Effector memory CD8-positive, alpha-beta T cell (primary cell): ENCODE results near the gene RALY.

Source experiments
- ATAC-seq: fragments of 150-1000 bp; cut with Tn5 transposase; replicated peaks from 2 replicates; pipeline ENCODE4 v1.10.0; 2021; ENCODE audit warnings: mild to moderate bottlenecking, moderate library complexity
- DNase-seq, 3 experiments: peaks; one replicate each; pipeline ENCODE4 v3.0.0; 2021
- H3K27ac Mint-ChIP-seq, 2 donors: one replicate each; pipeline ENCODE4 v1.8.0; 2022; ENCODE audit warnings: mild to moderate bottlenecking in 2 of 2, mixed read lengths in 2 of 2, moderate library complexity in 2 of 2
- H3K27me3 Mint-ChIP-seq, 2 donors: one replicate each; pipeline ENCODE4 v1.8.0; 2022; ENCODE audit warnings: mixed read lengths in 2 of 2
- H3K36me3 Mint-ChIP-seq: one replicate; pipeline ENCODE4 v1.8.0; 2022; ENCODE audit warnings: mild to moderate bottlenecking, moderate library complexity, mixed read lengths; ENCODE audit not compliant: insufficient read depth
- H3K4me1 Mint-ChIP-seq, 2 donors: one replicate each; pipeline ENCODE4 v1.8.0; 2022; ENCODE audit warnings: low read depth in 2 of 2, mixed read lengths in 2 of 2
- H3K4me3 Mint-ChIP-seq, 2 donors: one replicate each; pipeline ENCODE4 v1.8.0; 2022; ENCODE audit warnings: mild to moderate bottlenecking in 2 of 2, mixed read lengths in 2 of 2, moderate library complexity in 2 of 2
- H3K9me3 Mint-ChIP-seq, 2 donors: one replicate each; pipeline ENCODE4 v1.8.0; 2022; ENCODE audit warnings: mixed read lengths in 2 of 2
- total RNA-seq, 9 experiments: gene quantifications; one replicate each; lab custom pipeline; 2026; lab: John Stamatoyannopoulos, UW

RALY gene
- total RNA-seq, result 111 to 164 (median 130) reads per million in 9 experiments

- ATAC-seq, result peak; percentile 69
- Mint-ChIP-seq H3K4me3 (peak within 1 kb of the TSS; percentile 92 to 95), H3K9me3 (no peaks in the 10 kb centered on the region), H3K36me3 (peaks cover 30% of the 10 kb centered on the region), H3K27ac (peak within 1 kb of the TSS; percentile 96 to 98), H3K4me1 (peaks cover 51 to 55% of the 10 kb centered on the region in 2 donors), H3K27me3 (no peaks in the 10 kb centered on the region)
- peak; percentile 92 to 96 (median 96) for DNase-seq
Measured at GRCh38 chr20:33993576-33994221, at the start of gene RALY. Gene RALY, plus strand, starts transcription at chr20:33993911. Its CDS starts 78,164 bp downstream, at chr20:34072075.

DNA sequence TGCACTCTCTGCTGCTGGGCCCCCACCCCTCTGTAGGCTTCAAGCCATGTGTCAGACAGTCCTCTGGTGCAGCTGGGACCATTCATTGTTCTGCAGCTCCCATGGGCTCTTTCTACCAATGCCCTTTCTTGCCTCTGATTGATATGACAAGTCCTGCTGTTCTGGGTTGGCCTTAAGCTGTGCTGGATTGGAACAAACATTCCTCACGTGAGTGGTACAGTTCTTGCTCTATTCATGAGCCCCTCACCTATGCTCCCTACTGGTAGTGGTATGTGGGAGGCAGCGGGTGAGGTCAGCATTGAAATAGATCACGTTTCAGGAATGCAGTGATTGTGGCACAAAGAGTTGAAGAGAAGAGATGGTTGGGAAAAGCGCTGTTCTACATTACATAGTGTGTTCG, 48.8 kb upstream of the RALY start:
- no peak for ATAC-seq

DNA sequence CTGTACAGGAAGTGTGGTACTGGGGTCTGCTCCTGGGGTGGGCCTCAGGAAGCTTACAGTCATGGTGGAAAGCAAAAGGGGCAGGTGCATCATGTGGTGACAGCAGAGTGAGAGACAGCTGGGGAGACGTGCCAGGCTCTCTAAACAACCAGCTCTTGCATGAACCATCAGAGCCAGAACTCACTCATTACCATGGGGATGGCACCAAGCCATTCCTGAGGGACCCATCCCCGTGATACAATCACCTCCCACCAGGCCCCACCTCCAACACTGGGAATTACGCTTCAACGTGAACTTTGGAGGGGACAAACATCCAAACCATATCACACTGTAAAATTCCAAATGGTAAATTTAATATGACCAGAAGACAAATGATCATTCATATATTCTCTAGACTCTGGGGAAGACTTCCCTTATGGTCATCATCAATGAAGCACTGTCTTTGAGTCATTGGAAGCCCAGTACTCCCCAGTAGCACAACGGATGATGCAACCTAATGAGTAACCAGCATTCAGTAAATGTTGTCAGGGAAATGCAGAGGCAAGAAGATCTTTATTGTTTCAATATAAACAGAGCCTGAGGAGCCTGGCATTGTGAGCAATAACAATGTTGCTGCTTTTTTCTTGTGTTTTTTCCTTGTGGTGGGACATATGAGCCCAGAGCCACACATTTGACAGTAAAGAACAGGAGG, 48.2 kb upstream of the RALY start:
- peaks cover 6% of the 10 kb centered on the region for H3K36me3 Mint-ChIP-seq
- no peak overlapping the region for H3K27ac Mint-ChIP-seq
- no peak for DNase-seq
- no peaks in the 10 kb centered on the region for H3K4me1 Mint-ChIP-seq
- H3K4me3 Mint-ChIP-seq, result no peak overlapping the region
- peaks cover 8 to 17% of the 10 kb centered on the region in 2 donors for H3K27me3 Mint-ChIP-seq
- ATAC-seq, result no peak
- peaks cover 8 to 10% of the 10 kb centered on the region in 2 donors for H3K9me3 Mint-ChIP-seq

More for the DNA sequence above, 48.8 kb upstream of the RALY start:
- peaks cover 8 to 10% of the 10 kb centered on the region in 2 donors for H3K9me3 Mint-ChIP-seq
- H3K27me3 Mint-ChIP-seq, result peaks cover 6 to 17% of the 10 kb centered on the region in 2 donors
- peaks cover 5% of the 10 kb centered on the region for H3K36me3 Mint-ChIP-seq
- no peak overlapping the region for H3K27ac Mint-ChIP-seq
- no peak for DNase-seq
- no peak overlapping the region for H3K4me3 Mint-ChIP-seq
- H3K4me1 Mint-ChIP-seq, result no peaks in the 10 kb centered on the region

- ATAC-seq (peak; percentile 41), DNase-seq (peak; percentile 18 to 29 (median 26))
- Mint-ChIP-seq H3K27ac (no peak overlapping the region), H3K36me3 (peaks cover 6% of the 10 kb centered on the region), H3K4me1 (no peaks in the 10 kb centered on the region), H3K27me3 (peaks cover 18 to 36% of the 10 kb centered on the region in 2 donors), H3K4me3 (no peak overlapping the region), H3K9me3 (peaks cover 10% of the 10 kb centered on the region in 2 donors)
Measured at GRCh38 chr20:33947709-33948295, 45.9 kb upstream of the RALY start.

DNA sequence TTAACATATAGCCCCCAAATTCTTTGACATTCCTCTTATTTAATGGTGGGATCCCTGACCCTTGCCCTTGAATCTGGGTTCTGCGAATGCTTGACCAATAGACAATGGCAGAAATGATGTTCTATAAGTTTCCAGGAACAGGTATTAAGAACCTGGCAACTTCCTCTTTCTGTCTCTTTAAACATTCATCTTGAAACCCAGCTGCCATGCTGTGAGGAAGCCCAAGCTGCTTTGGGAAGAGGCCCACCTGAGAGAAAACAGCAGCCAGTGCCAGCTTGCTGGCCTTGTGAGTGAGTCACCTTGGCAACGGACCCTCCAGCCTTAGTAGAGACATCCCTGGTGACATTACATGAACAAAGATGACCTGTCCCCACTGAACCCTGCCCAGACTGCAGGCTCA, 45.2 kb upstream of the RALY start:
- H3K9me3 Mint-ChIP-seq, result peaks cover 10% of the 10 kb centered on the region in 2 donors
- no peak overlapping the region for H3K4me3 Mint-ChIP-seq
- H3K27ac Mint-ChIP-seq, result no peak overlapping the region
- no peaks in the 10 kb centered on the region for H3K4me1 Mint-ChIP-seq
- DNase-seq (no peak), ATAC-seq (no peak)
- peaks cover 6% of the 10 kb centered on the region for H3K36me3 Mint-ChIP-seq
- H3K27me3 Mint-ChIP-seq, result peaks cover 24 to 43% of the 10 kb centered on the region in 2 donors

GRCh38 chr20:33951171-33951570, 42.5 kb upstream of the RALY start:
- ATAC-seq (no peak), DNase-seq (no peak)
- no peak overlapping the region for H3K27ac Mint-ChIP-seq
- peaks cover 29 to 49% of the 10 kb centered on the region in 2 donors for H3K27me3 Mint-ChIP-seq
- H3K36me3 Mint-ChIP-seq, result peaks cover 6% of the 10 kb centered on the region
- peaks cover 10% of the 10 kb centered on the region in 2 donors for H3K9me3 Mint-ChIP-seq
- no peak overlapping the region for H3K4me3 Mint-ChIP-seq
- no peaks in the 10 kb centered on the region for H3K4me1 Mint-ChIP-seq

GRCh38 chr20:33954504-33954903, 39.2 kb upstream of the RALY start:
- H3K4me1 Mint-ChIP-seq, result no peaks in the 10 kb centered on the region
- peaks cover 0 to 2% of the 10 kb centered on the region in 2 donors for H3K9me3 Mint-ChIP-seq
- no peak overlapping the region for H3K4me3 Mint-ChIP-seq
- ATAC-seq (no peak), DNase-seq (no peak)
- peaks cover 29 to 40% of the 10 kb centered on the region in 2 donors for H3K27me3 Mint-ChIP-seq
- H3K36me3 Mint-ChIP-seq, result peaks cover 4% of the 10 kb centered on the region
- H3K27ac Mint-ChIP-seq, result no peak overlapping the region

GRCh38 chr20:33963751-33964150, 30.0 kb upstream of the RALY start:
- Mint-ChIP-seq H3K27me3 (peaks cover 7 to 22% of the 10 kb centered on the region in 2 donors), H3K9me3 (no peaks in the 10 kb centered on the region), H3K4me3 (no peak overlapping the region), H3K27ac (no peak overlapping the region), H3K4me1 (no peaks in the 10 kb centered on the region), H3K36me3 (no peaks in the 10 kb centered on the region)
- ATAC-seq, result no peak
- no peak for DNase-seq

GRCh38 chr20:33964441-33964840, 29.3 kb upstream of the RALY start:
- no peak overlapping the region for H3K27ac Mint-ChIP-seq
- H3K36me3 Mint-ChIP-seq, result no peaks in the 10 kb centered on the region
- no peak for DNase-seq
- no peaks in the 10 kb centered on the region for H3K9me3 Mint-ChIP-seq
- H3K4me1 Mint-ChIP-seq, result no peaks in the 10 kb centered on the region
- H3K4me3 Mint-ChIP-seq, result no peak overlapping the region
- H3K27me3 Mint-ChIP-seq, result peaks cover 7 to 22% of the 10 kb centered on the region in 2 donors
- ATAC-seq, result no peak

- H3K27ac Mint-ChIP-seq, result no peak overlapping the region
- peaks cover 7 to 22% of the 10 kb centered on the region in 2 donors for H3K27me3 Mint-ChIP-seq
- H3K4me1 Mint-ChIP-seq, result no peaks in the 10 kb centered on the region
- H3K9me3 Mint-ChIP-seq, result no peaks in the 10 kb centered on the region
- H3K4me3 Mint-ChIP-seq, result no peak overlapping the region
- no peaks in the 10 kb centered on the region for H3K36me3 Mint-ChIP-seq
- no peak for ATAC-seq
- no peak for DNase-seq
Measured at GRCh38 chr20:33967126-33967525, 26.6 kb upstream of the RALY start.

DNA sequence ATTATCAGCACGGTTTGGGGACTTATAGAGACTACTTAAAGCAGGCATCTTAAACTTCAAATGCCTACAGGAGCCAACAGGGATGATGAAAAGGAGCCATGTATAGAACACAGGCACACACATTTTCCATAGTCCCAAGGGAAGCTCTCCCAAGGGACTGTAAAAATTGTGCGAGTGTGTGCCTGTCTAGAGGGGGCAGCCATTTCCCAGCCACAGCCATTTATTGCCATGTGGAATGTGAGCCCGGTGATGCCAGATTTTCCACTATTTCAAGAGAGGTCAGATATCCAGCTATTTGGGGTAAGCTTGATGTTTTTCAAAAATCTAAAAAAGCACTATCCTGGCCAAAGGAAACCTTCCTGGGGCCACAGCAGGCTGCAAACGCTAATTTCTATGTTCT, 24.1 kb upstream of the RALY start:
- no peak overlapping the region for H3K4me3 Mint-ChIP-seq
- H3K9me3 Mint-ChIP-seq, result no peaks in the 10 kb centered on the region
- no peaks in the 10 kb centered on the region for H3K4me1 Mint-ChIP-seq
- no peak for ATAC-seq
- no peaks in the 10 kb centered on the region for H3K36me3 Mint-ChIP-seq
- no peak for DNase-seq
- H3K27ac Mint-ChIP-seq, result no peak overlapping the region
- H3K27me3 Mint-ChIP-seq, result peaks cover 7 to 22% of the 10 kb centered on the region in 2 donors

- no peak for ATAC-seq
- H3K4me1 Mint-ChIP-seq, result no peaks in the 10 kb centered on the region
- no peak overlapping the region for H3K27ac Mint-ChIP-seq
- peaks cover 7 to 18% of the 10 kb centered on the region in 2 donors for H3K27me3 Mint-ChIP-seq
- DNase-seq, result no peak
- H3K4me3 Mint-ChIP-seq, result no peak overlapping the region
- no peaks in the 10 kb centered on the region for H3K9me3 Mint-ChIP-seq
- H3K36me3 Mint-ChIP-seq, result no peaks in the 10 kb centered on the region
Measured at GRCh38 chr20:33970229-33970628, 23.5 kb upstream of the RALY start.

GRCh38 chr20:33971147-33971975, 22.4 kb upstream of the RALY start:
- Mint-ChIP-seq H3K9me3 (no peaks in the 10 kb centered on the region), H3K4me3 (no peak overlapping the region), H3K27me3 (peaks cover 4 to 7% of the 10 kb centered on the region in 2 donors), H3K4me1 (no peaks in the 10 kb centered on the region), H3K27ac (no peak overlapping the region), H3K36me3 (no peaks in the 10 kb centered on the region)
- no peak for DNase-seq
- ATAC-seq, result no peak
